ENCODE measurements around the gene AUTS2.

AUTS2 gene

GRCh38 chr7:69912141-69912540 lies 313.9 kb downstream of the AUTS2 start:
- no peak for DNase-seq

GRCh38 chr7:69912846-69913245 lies 314.6 kb downstream of the AUTS2 start:
- DNase-seq = no peak

GRCh38 chr7:69919426-69920111 lies 321.3 kb downstream of the AUTS2 start:
- DNase-seq = no peak

GRCh38 chr7:69920797-69921196 lies 322.5 kb downstream of the AUTS2 start:
- no peak for DNase-seq

- DNase-seq = no peak
Measured at GRCh38 chr7:69922026-69922803, 323.9 kb downstream of the AUTS2 start.

- no peak for DNase-seq
Measured at GRCh38 chr7:69927461-69927860, 329.2 kb downstream of the AUTS2 start.

DNA sequence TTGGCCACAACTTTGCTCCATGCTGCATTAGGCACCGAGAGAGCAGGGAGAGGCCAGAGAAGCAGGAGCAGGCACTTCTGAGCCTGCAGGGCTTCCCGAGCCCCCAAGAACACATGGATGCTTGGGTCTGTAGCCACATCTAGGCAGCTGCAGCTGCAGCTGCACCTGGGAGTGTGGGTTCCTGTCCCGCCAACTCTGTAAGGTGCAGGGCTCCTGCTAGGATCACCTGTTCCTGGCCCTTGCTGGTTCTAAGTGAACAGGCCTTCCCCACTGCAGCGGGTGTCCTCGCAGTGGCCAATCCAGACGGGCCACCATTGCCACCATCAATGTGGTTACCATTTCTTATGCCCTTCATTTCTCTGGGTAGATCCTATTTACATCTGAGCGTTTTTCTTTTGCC lies 330.3 kb downstream of the AUTS2 start:
- DNase-seq = no peak

GRCh38 chr7:69929622-69930021 lies 331.3 kb downstream of the AUTS2 start:
- DNase-seq = no peak

DNA sequence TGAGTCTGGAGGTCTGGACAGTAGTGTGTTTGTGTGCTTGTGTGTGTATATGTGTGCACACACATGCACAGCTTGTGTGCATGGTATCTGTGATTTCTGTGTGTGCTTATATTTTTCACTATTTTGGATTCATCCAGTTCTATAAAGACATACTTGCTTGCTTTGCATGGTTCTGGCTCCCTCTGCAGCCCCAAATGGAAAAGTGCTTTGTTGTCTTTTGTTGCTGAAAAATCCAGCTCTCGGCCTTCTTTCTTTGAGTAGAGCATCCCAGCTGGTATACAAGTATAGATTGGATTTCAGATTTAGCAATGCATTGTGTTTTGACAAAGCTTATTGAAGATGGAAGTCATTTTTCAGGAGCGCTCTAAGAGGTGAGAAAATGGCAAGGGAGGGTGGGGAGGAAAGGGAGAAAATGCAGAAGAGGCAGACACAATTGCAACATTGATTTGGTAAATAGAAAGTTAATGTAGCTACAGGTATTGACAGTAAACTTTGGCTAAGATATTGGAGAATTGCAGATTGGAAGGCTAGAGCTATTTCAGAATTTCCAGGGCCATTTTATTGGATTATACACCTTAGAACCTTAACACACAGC lies 333.9 kb downstream of the AUTS2 start:
- peak; percentile 28 for DNase-seq

DNA sequence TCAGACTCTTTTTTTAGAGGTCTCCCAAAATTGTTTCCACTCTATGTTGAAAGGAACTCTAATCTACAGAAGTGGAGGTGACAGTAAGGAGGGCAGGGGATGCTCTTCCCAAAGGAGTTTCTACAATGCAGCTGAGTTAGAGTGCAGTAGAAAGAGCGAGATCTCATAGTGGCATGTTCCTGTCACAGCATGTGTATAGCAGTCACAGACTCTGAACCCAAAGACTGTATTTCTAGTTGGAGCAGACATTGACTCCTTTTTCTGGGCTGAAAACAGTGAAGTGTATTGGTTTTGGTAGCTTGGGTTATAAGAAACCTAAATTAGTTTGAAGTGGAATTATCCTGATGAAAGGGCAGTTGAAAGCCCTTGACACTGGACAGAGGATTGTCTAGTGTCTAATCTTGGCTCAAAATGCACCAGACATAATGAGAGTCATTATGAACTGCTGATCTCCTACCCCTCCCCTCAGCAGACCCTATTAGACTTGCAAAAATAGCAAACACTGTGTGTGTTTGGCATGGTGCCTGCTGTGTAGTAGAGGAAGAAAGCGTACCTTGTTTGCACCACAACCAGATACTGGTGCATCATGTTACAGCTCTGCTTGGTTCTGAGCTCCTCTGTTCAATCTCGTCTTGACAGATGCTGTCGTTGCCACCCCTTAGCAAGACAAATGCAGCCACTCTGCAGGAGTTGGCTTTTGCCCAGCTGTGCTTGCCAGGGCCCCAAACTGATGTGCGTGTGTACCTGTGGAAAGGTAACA lies 336.0 kb downstream of the AUTS2 start:
- DNase-seq = no peak

DNA sequence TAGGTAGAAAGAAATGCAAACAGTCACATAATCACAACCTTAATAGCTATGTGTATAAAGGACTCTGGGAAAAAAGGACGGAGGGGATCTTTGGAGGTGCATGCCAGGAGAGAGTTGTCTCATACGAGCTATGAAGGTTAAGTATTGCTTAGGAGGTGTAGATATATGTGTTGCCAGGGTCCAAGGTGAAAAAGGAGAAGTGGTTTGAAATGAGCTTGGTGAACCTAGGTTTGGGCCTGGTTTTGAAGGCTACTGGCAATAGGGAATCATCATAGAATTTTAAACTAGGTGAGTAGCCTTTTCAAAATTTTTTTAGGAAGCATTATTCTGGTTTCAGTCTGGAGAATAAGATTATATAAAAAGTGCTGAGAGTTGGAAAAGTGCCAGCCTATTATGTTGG lies 336.8 kb downstream of the AUTS2 start:
- DNase-seq = no peak

DNA sequence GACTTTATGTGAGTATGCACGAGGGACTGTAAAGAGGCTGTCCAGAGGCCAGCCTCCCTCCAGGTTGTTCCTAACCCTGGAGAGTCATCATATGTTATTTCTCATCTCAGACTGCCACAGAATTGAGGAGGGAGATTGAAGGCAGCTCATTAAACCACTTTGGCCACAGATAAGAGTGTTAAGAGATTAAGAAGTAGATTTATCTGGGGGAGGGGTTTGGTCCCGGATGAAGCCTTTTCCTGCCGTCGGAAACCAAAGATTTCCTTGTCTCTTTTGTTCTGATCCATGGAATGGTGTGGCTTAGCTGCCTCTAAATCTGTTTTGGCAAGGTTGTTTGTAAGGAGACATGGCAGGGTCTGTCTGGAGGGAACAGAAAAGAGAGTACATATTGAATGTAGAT lies 338.8 kb downstream of the AUTS2 start:
- DNase-seq = no peak

DNA sequence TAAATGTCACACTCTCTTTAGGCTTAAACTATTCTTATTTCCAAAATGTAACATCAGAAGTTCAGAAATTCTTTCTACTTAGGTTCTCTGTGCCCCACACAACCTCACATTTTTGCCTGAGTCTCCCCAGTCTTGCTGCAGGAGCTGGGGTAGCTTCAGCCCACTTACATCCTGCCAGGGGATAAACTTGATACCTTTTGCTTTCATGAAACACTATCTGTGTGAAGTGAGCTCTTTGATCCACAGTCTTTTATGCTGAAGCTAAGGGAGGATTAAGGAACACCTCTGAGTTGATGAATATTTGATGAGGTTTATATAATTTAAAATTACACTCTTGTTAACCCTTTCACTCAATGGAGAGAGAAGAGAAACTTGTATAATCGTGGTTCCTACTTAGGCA lies 341.0 kb downstream of the AUTS2 start:
- DNase-seq = no peak

DNA sequence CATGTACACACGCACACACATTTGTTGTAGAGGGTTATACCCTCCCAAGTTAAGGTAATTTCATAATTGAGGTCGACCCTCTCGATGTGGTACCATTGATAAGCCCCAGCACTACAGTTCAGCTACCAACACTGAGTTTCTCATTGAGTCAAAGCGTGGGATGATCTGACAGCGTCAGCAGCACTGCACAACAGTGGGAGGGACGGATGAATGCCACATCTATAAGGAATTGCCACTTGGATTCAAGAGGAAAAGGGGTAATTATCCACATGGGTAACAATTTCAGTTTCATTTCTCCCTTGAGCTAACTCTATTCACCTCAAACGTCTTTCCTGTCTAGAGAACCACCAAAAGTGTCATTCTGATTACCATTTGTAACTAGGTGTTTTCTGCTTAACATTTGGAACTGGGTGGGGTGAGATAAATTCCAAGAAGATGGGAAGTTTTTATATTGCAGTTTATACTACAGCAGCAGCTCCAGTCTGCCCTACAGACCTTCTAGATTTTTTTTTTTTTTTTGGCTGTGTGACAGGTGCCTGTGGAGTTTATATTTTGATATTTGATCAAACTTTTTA lies 342.9 kb downstream of the AUTS2 start:
- no peak for DNase-seq

DNA sequence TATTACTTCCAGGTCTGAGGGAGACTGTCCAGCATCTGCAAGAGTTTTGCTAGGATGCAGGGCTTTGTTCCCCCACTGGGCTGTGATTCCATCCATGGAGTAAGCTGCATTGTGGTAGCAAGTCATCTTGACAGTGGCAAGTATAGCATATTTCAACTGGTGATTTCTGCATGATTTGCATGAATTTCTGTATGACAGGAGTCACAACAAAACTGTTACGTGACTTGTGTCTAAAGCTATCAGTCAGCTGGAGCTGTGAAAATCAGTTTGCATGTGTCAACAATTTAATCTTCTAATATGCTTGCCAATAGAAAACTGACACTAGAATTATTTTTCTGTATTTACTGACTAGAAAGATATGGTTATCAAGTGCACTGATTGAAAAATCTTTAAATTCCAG lies 344.3 kb downstream of the AUTS2 start:
- DNase-seq = no peak

GRCh38 chr7:69946901-69947300 lies 348.6 kb downstream of the AUTS2 start:
- no peak for DNase-seq

DNA sequence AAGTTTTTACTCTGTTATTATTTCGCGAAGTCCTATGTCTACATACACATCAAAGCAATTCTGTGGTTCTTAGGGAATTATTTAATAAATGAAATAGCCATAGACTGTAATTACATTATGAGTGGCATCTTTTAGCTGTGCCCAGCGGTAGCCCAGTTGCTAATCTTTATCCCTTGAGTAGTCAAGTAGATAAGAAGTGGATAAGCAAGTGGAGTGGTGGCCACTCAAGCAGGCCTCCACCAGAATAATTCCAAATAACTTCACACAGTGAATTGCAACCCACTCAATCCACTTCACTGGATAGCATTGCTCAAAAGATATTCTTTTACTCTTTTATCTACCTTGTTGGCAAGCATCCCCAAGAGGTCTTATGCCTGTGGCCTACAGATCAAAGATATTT lies 349.7 kb downstream of the AUTS2 start:
- no peak for DNase-seq

DNA sequence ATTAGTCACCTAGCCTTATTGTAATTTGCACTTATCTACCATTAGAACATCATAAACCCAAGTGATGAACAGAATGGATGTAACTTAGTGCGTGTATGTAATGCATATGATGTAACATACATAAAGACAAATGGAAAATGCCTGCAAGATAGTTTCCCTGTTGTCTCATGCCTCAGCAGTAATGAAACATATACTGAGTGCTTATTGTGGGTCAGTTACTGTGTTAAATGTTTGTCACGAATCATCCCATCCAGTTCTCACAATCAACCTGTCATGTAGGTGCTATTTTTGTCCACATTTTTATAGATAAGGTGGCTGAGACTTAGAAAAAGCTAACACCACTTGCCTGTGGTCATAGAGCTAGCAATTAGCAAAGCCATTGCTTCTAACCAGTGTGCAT lies 350.8 kb downstream of the AUTS2 start:
- DNase-seq = no peak

DNA sequence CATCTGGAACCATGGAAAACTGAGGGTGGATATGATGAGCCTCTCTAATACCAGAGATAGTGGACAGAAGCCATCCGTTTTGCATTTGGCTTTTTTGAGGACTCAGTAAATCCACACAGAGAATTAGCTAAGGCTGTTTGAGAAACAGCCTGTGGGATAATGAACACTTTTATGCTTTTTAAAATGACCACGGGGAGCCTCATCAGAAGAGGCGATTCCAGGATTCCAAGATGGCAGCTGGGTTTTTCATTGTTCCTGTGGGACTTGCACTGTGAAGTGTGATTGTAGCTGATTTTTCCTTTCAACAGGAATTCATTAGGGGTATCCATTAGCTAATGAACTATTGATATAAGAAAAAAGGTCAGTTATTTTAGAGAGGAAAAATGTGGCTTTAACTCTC lies 353.2 kb downstream of the AUTS2 start:
- no peak for DNase-seq

GRCh38 chr7:69953136-69954067 lies 355.1 kb downstream of the AUTS2 start:
- DNase-seq = no peak

DNA sequence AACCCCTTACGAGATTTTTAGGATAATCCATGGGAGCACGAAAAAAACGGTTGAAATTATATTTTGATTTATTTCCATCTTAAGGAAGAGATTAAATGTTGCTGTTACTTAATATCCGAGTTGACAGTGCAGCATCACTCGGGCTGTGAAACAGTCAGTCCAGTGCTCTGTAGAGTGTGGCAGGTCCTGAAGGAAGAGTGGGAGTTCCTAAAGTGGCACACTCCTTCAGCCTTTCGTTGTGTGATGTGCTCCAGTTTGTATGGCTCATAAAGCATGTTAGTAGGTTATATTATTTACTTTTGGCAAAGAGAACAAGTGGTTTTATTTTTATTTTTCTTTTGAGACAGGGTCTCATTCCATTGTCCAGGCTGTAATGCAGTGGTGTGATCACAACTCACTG lies 358.3 kb downstream of the AUTS2 start:
- no peak for DNase-seq

- DNase-seq = no peak
Measured at GRCh38 chr7:69957661-69958060, 359.4 kb downstream of the AUTS2 start.
